ENCODE results near the gene USP3. TPM values are rescaled to one million over a fixed set of nuclear protein-coding genes. Genes with fewer than 3 reads are reported as not detected.

Gene USP3
- polyA plus RNA-seq, 4 donors: 20.8 to 43.5 (median 41.0) TPM

DNA sequence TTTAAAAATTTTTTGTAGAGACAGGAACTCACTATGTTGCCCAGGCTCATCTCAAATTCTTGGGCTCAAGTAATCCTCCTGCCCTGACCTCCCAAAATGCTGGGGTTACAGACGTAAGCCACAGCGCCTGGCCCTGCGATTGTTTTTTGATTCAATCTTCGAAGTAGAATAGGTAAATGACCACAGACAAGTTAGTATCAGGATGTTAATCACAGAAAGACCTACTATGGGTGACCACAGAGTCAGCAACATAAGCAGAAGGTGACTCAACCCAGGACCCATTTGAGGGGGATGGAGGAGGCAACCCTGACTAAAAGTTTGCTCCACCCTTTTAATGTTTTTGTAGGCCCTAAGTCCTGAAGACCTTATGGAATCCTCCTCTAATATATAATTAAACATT is 10.0 kb upstream of the USP3 start:
- DNase-seq (ENCODE audit: low read depth in 4 of 4, low spot score in 3 of 4): no peak

GRCh38 chr15:63495343-63495742 is 9.1 kb upstream of the USP3 start:
- no peak for DNase-seq (ENCODE audit: low read depth in 4 of 4, low spot score in 3 of 4)

GRCh38 chr15:63495780-63496488 is 8.5 kb upstream of the USP3 start:
- DNase-seq (ENCODE audit: low read depth in 4 of 4, low spot score in 3 of 4): no peak

GRCh38 chr15:63497642-63498467 is 6.5 kb upstream of the USP3 start:
- no peak for DNase-seq (ENCODE audit: low read depth in 4 of 4, low spot score in 3 of 4)

DNA sequence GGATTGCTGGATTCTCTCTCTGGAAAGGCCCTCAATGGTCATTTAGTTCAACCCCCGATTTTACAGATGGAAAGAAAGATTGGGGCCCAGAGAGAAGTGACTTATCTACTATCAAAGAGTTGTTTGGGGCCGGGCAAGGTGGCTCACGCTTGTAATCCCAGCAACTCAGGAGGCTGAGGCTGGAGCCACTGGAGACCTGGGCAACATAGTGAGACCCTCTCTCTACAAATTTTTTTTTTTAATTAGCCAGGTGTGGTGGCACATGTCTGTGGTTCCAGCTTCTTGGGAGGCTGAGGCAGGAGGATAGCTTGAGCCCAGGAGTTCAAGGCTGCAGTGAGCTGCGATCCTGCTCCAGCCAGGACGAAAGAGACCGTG is 5.2 kb upstream of the USP3 start:
- no peak for DNase-seq (ENCODE audit: low read depth in 4 of 4, low spot score in 3 of 4)

DNA sequence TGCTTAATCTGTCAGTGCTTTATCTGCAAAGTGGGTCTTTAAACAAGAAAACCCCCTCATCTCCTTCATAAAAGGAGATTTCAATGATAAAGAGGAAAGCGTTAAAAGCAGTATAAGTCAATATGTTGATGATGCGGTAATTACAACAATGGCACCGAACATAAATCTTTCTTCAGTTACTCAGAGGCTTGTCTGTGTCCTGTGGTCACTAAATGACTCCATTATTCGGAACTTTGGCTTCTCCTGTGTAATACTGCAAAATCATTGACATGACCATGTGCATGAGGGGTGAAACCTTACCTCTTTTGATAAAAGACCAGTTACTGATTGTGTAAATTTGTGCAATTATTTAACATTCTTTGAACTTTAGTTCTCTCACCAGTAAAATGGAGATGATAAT is 4.8 kb upstream of the USP3 start:
- no peak for DNase-seq (ENCODE audit: low read depth in 4 of 4, low spot score in 3 of 4)

GRCh38 chr15:63500265-63501250 is 3.8 kb upstream of the USP3 start:
- no peak for DNase-seq (ENCODE audit: low read depth in 4 of 4, low spot score in 3 of 4)

DNA sequence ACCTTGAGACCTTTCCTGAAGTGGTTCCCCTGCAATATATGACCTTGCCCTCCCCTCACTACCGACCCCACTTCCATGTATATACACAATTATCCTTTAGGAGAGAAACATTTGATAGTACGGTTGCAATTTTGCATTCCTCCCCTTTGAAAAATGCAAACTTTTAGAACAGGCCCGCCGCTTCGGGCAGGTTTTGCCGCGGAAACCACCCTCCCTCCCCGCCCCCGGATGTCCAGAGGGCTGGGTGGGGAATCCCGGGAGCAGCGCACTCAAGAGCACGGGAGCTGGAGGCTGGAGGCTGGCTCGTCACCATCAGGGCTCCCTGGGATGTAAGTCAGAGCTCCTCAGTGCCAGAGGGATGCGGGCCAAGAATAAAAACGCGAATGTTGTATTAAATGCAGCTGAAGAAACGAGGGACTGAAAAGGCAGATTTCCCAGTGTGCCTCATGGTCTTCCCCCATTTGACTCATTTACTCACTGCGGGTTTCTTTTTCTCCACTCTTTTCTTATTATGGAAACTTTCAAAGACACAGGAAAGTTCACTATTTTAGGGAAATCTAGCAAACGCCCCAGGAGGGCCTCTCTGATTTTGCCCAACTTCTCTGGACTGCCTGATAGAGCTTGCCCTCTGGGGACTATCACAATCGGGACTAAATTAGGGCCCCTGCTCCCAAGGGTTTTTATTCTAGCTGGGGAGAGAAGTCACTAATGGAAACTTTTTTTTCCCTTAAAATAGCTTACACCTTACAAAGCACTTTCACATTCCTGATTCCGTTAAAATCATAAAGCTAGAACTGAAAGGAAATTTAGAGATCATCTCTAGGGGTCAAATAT is 2.9 kb upstream of the USP3 start:
- DNase-seq (ENCODE audit: low read depth in 4 of 4, low spot score in 3 of 4): peak in 2 of 4 donors; percentile 40 to 47

- no peak for DNase-seq (ENCODE audit: low read depth in 4 of 4, low spot score in 3 of 4)
These were observed 2.1 kb upstream of the USP3 start for GRCh38 chr15:63502137-63502766.

DNA sequence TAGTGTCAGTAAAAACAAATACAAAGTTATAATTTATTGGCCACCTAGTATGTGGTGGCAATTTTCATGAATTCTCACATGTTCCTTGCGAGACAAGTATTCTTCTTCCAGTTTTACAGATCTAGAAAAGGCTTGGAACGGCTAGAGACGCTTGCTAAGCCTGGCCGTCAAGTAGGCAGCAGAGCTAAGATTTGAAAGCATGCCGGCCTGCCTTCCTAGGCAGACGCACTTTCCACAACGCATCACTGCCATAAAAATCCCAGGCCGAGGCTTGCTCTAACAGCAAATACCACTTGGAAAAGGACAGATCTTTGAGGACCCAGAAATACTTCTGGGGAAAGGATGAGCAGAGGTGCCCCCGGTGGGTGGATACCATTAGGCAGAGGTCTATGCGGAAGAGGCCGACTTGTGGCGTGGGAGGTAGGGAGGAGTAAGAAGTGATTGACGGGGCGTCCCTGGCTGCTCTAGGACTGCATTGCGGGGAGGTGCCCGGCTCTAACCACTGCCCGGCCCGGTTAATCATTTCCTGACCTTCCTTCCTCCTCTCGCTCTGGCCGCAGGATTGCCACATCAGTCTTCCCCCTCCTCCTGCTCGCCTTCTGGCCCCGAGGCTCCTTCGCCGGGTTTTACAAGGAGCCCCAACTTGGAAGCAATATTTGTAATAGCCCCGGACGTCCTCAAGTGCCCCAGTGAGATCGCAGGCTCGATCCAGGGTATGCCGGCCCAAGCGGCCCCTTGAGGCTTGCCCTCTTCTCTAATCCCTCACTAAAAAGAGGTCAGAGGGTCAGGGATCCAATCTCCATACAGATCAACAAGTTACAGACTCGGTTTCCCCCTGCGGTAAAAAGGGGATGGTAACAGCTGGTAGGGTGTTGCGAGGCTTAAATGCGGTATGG is 1.3 kb upstream of the USP3 start:
- DNase-seq (ENCODE audit: low read depth in 4 of 4, low spot score in 3 of 4): peak in 2 of 4 donors; percentile 51 to 64

- DNase-seq (ENCODE audit: low read depth in 4 of 4, low spot score in 3 of 4): peak in 2 of 4 donors; percentile 26 to 35
These were observed 600 bp upstream of the USP3 start for GRCh38 chr15:63503739-63504246.

DNA sequence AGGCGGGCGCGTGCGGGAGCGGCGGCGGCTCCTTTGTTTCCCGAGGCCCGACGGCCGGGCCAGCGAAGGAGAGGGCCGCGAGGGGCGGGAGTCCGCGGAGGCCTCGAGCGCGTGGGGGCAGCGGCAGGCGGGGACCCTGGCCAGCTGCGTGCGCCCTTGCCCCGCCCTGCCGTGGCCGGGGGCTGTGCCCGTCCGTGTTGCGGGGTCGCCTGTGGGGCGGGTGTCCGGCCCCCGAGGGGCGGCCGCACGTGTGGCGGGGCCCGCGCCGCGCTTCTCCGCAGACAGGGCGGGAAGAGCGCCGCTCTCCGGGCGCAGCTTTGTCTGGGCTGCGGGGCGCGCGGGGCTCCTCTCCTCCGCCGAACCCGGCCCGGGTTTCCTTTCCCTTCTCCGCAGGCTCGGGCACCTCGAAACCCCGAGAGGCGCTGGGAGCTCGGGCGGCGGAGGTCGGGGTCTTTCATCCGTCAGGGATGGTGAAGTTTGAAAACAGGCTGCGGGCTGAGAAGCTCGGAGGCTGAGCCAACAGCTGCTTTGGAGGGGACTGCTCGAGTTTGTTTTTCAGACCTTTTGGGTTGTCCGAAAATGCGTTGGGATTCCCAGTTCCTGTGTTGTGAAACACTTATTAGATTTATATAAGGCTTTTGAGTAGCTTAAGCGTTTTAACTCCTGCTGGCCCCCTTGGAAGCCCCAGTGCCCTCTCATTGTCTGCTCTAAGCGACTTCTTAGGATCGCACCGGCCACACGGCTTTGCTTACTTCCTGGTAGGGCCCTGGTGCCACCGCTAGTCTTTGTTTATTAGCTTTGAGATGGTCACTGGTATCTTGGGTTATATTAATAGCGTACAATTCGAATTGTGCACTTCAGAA is 817 bp downstream of the USP3 start:
- peak in 2 of 4 donors; percentile 44 to 45 for DNase-seq (ENCODE audit: low read depth in 4 of 4, low spot score in 3 of 4)

- no peak for DNase-seq (ENCODE audit: low read depth in 4 of 4, low spot score in 3 of 4)
These were observed 1.4 kb downstream of the USP3 start for GRCh38 chr15:63505842-63506222.

DNA sequence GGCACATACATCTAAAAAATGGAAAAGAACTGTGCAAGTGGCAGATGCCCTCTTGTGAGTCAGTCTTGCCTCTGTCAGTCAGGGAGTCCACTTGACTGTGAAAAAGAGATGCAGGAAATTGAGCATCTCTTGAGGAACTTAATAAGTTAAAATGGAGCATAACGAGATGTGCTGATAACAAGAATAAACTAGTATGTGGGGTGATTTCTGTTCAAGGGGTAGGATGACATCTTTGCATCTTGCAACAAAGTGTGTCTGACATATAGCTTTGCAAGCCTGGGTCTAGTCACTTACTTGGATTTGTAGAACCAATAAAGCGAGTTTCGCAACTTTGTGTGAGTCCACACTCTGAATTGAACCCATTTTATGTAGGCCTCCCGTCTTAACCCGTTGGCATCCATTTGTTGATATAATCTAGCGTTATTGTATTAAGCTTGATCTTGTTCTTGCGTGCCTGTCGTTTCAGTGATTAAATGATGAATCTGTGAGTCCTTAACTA is 2.2 kb downstream of the USP3 start:
- DNase-seq (ENCODE audit: low read depth in 4 of 4, low spot score in 3 of 4): no peak

DNA sequence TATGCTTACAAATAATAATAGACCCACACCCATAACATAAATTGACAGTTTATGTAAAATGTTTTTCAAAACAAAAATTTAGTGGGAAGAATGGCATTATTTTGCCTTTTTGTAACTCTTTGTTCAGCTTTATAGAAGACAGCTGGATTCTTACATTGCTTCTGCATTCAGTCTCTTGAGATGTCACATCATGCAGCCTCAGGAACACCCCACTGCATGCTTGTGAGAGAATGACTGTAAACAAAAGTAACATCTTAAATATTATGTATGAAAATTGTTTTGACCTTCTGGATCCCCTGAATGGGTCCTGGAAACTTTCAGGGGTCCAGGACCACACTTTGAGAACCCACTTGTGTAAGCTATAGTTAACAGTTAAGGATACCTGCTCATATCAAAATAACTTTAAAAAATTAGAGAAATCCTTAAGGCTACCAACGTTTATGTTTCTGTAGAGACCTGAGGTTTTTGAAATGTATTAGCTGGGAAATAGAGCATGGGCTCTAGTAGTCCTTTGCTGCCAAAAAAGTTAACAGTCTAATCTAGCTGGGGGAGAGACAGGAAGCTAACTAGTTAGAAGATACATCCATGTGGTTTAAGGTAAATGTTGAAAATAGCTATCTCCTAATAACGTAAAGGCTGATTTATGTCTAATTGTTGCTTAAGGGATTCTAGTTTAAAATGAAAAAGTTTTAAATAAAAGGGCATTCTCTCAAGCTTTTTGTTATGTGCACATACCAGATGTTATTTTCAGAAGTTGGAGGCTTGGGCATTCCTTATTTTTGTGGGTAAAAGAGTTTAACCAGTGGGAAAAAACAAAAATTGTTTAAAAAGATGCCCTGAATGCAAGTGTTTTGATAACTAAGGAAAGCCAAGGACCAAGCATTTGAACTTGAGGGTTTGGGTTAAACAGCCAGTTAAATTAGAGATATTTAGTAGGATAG is 3.8 kb downstream of the USP3 start:
- no peak for DNase-seq (ENCODE audit: low read depth in 4 of 4, low spot score in 3 of 4)

Data from left renal pelvis (tissue), 4 donors.